ENCODE measurements around the gene ERVFRD-1. TPM values are rescaled to one million over a fixed set of nuclear protein-coding genes. Genes with fewer than 3 reads are reported as not detected.
"Not testable (repeated sequence)": the region's sequence is repeated elsewhere in the genome, so short reads cannot be mapped to it uniquely, and the experiment has no call there.

The ERVFRD-1 gene
- polyA plus RNA-seq, 2 donors, result 0.02 to 0.06 TPM

GRCh38 chr6:11093626-11094410, 17.7 kb downstream of the ERVFRD-1 start, which contains the start of gene SMIM13:
Gene SMIM13 (plus strand): TSS chr6:11093834. CDS start chr6:11094314, 480 bp downstream.
- Histone ChIP-seq H3K4me1 (ENCODE audit: control insufficient read depth in 2 of 2, insufficient read depth in 2 of 2, low read length in 1 of 2) (no peaks in the 10 kb centered on the region), H3K9me3 (ENCODE audit: control insufficient read depth in 2 of 2, insufficient read depth in 1 of 2, low read depth in 1 of 2, low read length in 1 of 2) (no peaks in the 10 kb centered on the region), H3K27ac (ENCODE audit: low read depth in 2 of 2, low read length in 1 of 2) (peak within 1 kb of the TSS; percentile 98 to 99), H3K27me3 (ENCODE audit: control insufficient read depth in 1 of 2, insufficient read depth in 2 of 2, low read length in 2 of 2) (no peaks in the 10 kb centered on the region), H3K36me3 (ENCODE audit: control insufficient read depth in 2 of 2, insufficient read depth in 2 of 2, low read length in 1 of 2) (no peaks in the 10 kb centered on the region), H3K4me3 (ENCODE audit: low read depth in 1 of 2, low read length in 2 of 2) (peak within 1 kb of the TSS; percentile 88 to 100)
- WGBS, 2 donors, result 0 to 1% methylated on average over 55 to 90 of the region's 90 CpGs

GRCh38 chr6:11093376-11093625, 18.2 kb downstream of the ERVFRD-1 start:
- H3K36me3 ChIP-seq (ENCODE audit: control insufficient read depth in 2 of 2, insufficient read depth in 2 of 2, low read length in 1 of 2), result no peaks in the 10 kb centered on the region
- no peaks in the 10 kb centered on the region for H3K9me3 ChIP-seq (ENCODE audit: control insufficient read depth in 2 of 2, insufficient read depth in 1 of 2, low read depth in 1 of 2, low read length in 1 of 2)
- no peaks in the 10 kb centered on the region for H3K27me3 ChIP-seq (ENCODE audit: control insufficient read depth in 1 of 2, insufficient read depth in 2 of 2, low read length in 2 of 2)
- H3K27ac ChIP-seq (ENCODE audit: low read depth in 2 of 2, low read length in 1 of 2), result peak overlapping the region; percentile 98 to 99
- peak overlapping the region; percentile 88 to 100 for H3K4me3 ChIP-seq (ENCODE audit: low read depth in 1 of 2, low read length in 2 of 2)
- 0% methylated on average over 17 of the region's 17 CpGs for WGBS, 2 donors
- no peaks in the 10 kb centered on the region for H3K4me1 ChIP-seq (ENCODE audit: control insufficient read depth in 2 of 2, insufficient read depth in 2 of 2, low read length in 1 of 2)

- H3K36me3 ChIP-seq (ENCODE audit: control insufficient read depth in 2 of 2, insufficient read depth in 2 of 2, low read length in 1 of 2), result no peaks in the 10 kb centered on the region
- H3K4me3 ChIP-seq (ENCODE audit: low read depth in 1 of 2, low read length in 2 of 2), result peak overlapping the region; percentile 88 to 100
- no peaks in the 10 kb centered on the region for H3K9me3 ChIP-seq (ENCODE audit: control insufficient read depth in 2 of 2, insufficient read depth in 1 of 2, low read depth in 1 of 2, low read length in 1 of 2)
- no peaks in the 10 kb centered on the region for H3K4me1 ChIP-seq (ENCODE audit: control insufficient read depth in 2 of 2, insufficient read depth in 2 of 2, low read length in 1 of 2)
- H3K27ac ChIP-seq (ENCODE audit: low read depth in 2 of 2, low read length in 1 of 2), result peak overlapping the region; percentile 98 to 99
- 3% methylated on average over 10 of the region's 10 CpGs for WGBS, 2 donors
- H3K27me3 ChIP-seq (ENCODE audit: control insufficient read depth in 1 of 2, insufficient read depth in 2 of 2, low read length in 2 of 2), result no peaks in the 10 kb centered on the region
Measured at GRCh38 chr6:11092668-11093375, 18.7 kb downstream of the ERVFRD-1 start.

GRCh38 chr6:11091141-11091540, 20.4 kb downstream of the ERVFRD-1 start:
- H3K27ac ChIP-seq (ENCODE audit: low read depth in 2 of 2, low read length in 1 of 2); H3K36me3 ChIP-seq (ENCODE audit: control insufficient read depth in 2 of 2, insufficient read depth in 2 of 2, low read length in 1 of 2); H3K4me1 ChIP-seq (ENCODE audit: control insufficient read depth in 2 of 2, insufficient read depth in 2 of 2, low read length in 1 of 2); H3K4me3 ChIP-seq (ENCODE audit: low read depth in 1 of 2, low read length in 2 of 2); H3K9me3 ChIP-seq (ENCODE audit: control insufficient read depth in 2 of 2, insufficient read depth in 1 of 2, low read depth in 1 of 2, low read length in 1 of 2); H3K27me3 ChIP-seq (ENCODE audit: control insufficient read depth in 1 of 2, insufficient read depth in 2 of 2, low read length in 2 of 2): not testable (repeated sequence)
- 94 to 95% methylated on average over 5 of the region's 5 CpGs for WGBS, 2 donors

GRCh38 chr6:11089695-11090094, 21.8 kb downstream of the ERVFRD-1 start:
- no peak overlapping the region for H3K4me3 ChIP-seq (ENCODE audit: low read depth in 1 of 2, low read length in 2 of 2)
- no peaks in the 10 kb centered on the region for H3K36me3 ChIP-seq (ENCODE audit: control insufficient read depth in 2 of 2, insufficient read depth in 2 of 2, low read length in 1 of 2)
- no peak overlapping the region for H3K27ac ChIP-seq (ENCODE audit: low read depth in 2 of 2, low read length in 1 of 2)
- WGBS, 2 donors, result 81 to 88% methylated on average over 1 of the region's 1 CpG
- no peaks in the 10 kb centered on the region for H3K4me1 ChIP-seq (ENCODE audit: control insufficient read depth in 2 of 2, insufficient read depth in 2 of 2, low read length in 1 of 2)
- H3K27me3 ChIP-seq (ENCODE audit: control insufficient read depth in 1 of 2, insufficient read depth in 2 of 2, low read length in 2 of 2), result no peaks in the 10 kb centered on the region
- H3K9me3 ChIP-seq (ENCODE audit: control insufficient read depth in 2 of 2, insufficient read depth in 1 of 2, low read depth in 1 of 2, low read length in 1 of 2), result no peaks in the 10 kb centered on the region

- H3K4me3 ChIP-seq (ENCODE audit: low read depth in 1 of 2, low read length in 2 of 2); H3K4me1 ChIP-seq (ENCODE audit: control insufficient read depth in 2 of 2, insufficient read depth in 2 of 2, low read length in 1 of 2); H3K36me3 ChIP-seq (ENCODE audit: control insufficient read depth in 2 of 2, insufficient read depth in 2 of 2, low read length in 1 of 2); H3K27ac ChIP-seq (ENCODE audit: low read depth in 2 of 2, low read length in 1 of 2); H3K9me3 ChIP-seq (ENCODE audit: control insufficient read depth in 2 of 2, insufficient read depth in 1 of 2, low read depth in 1 of 2, low read length in 1 of 2); H3K27me3 ChIP-seq (ENCODE audit: control insufficient read depth in 1 of 2, insufficient read depth in 2 of 2, low read length in 2 of 2): not testable (repeated sequence)
- WGBS, 2 donors, result 88 to 92% methylated on average over 40 to 47 of the region's 47 CpGs
Measured at GRCh38 chr6:11087141-11087812, 24.2 kb downstream of the ERVFRD-1 start.

- no peak overlapping the region for H3K4me3 ChIP-seq (ENCODE audit: low read depth in 1 of 2, low read length in 2 of 2)
- no peaks in the 10 kb centered on the region for H3K9me3 ChIP-seq (ENCODE audit: control insufficient read depth in 2 of 2, insufficient read depth in 1 of 2, low read depth in 1 of 2, low read length in 1 of 2)
- no peak overlapping the region for H3K27ac ChIP-seq (ENCODE audit: low read depth in 2 of 2, low read length in 1 of 2)
- H3K27me3 ChIP-seq (ENCODE audit: control insufficient read depth in 1 of 2, insufficient read depth in 2 of 2, low read length in 2 of 2), result peaks cover 0 to 2% of the 10 kb centered on the region in 2 donors
- no peaks in the 10 kb centered on the region for H3K4me1 ChIP-seq (ENCODE audit: control insufficient read depth in 2 of 2, insufficient read depth in 2 of 2, low read length in 1 of 2)
- H3K36me3 ChIP-seq (ENCODE audit: control insufficient read depth in 2 of 2, insufficient read depth in 2 of 2, low read length in 1 of 2), result no peaks in the 10 kb centered on the region
- WGBS, 2 donors, result 63 to 64% methylated on average over 3 of the region's 3 CpGs
Measured at GRCh38 chr6:11085758-11086435, 25.6 kb downstream of the ERVFRD-1 start.

GRCh38 chr6:11083956-11084355, 27.6 kb downstream of the ERVFRD-1 start:
- Histone ChIP-seq H3K27ac (ENCODE audit: low read depth in 2 of 2, low read length in 1 of 2) (no peak overlapping the region), H3K9me3 (ENCODE audit: control insufficient read depth in 2 of 2, insufficient read depth in 1 of 2, low read depth in 1 of 2, low read length in 1 of 2) (no peaks in the 10 kb centered on the region), H3K4me1 (ENCODE audit: control insufficient read depth in 2 of 2, insufficient read depth in 2 of 2, low read length in 1 of 2) (no peaks in the 10 kb centered on the region), H3K4me3 (ENCODE audit: low read depth in 1 of 2, low read length in 2 of 2) (no peak overlapping the region), H3K27me3 (ENCODE audit: control insufficient read depth in 1 of 2, insufficient read depth in 2 of 2, low read length in 2 of 2) (peaks cover 0 to 2% of the 10 kb centered on the region in 2 donors), H3K36me3 (ENCODE audit: control insufficient read depth in 2 of 2, insufficient read depth in 2 of 2, low read length in 1 of 2) (no peaks in the 10 kb centered on the region)
- WGBS, 2 donors, result 82 to 90% methylated on average over 5 of the region's 5 CpGs

- H3K9me3 ChIP-seq (ENCODE audit: control insufficient read depth in 2 of 2, insufficient read depth in 1 of 2, low read depth in 1 of 2, low read length in 1 of 2), result no peaks in the 10 kb centered on the region
- 63 to 69% methylated on average over 4 of the region's 4 CpGs for WGBS, 2 donors
- peaks cover 0 to 2% of the 10 kb centered on the region in 2 donors for H3K27me3 ChIP-seq (ENCODE audit: control insufficient read depth in 1 of 2, insufficient read depth in 2 of 2, low read length in 2 of 2)
- no peaks in the 10 kb centered on the region for H3K4me1 ChIP-seq (ENCODE audit: control insufficient read depth in 2 of 2, insufficient read depth in 2 of 2, low read length in 1 of 2)
- H3K27ac ChIP-seq (ENCODE audit: low read depth in 2 of 2, low read length in 1 of 2), result no peak overlapping the region
- H3K4me3 ChIP-seq (ENCODE audit: low read depth in 1 of 2, low read length in 2 of 2), result no peak overlapping the region
- no peaks in the 10 kb centered on the region for H3K36me3 ChIP-seq (ENCODE audit: control insufficient read depth in 2 of 2, insufficient read depth in 2 of 2, low read length in 1 of 2)
Measured at GRCh38 chr6:11083491-11083890, 28.0 kb downstream of the ERVFRD-1 start.

All from esophagus (tissue), 2 donors.